Parathyroid adenoma (tissue), 2 donors: ENCODE results near the gene DDR1.
A peak's percentile ranks its signal among the peaks of the same experiment; 100 is the strongest.

Source experiments
- H2AFZ ChIP-seq: fragments of 300-600 bp; sonication (generic); one replicate; pipeline ENCODE4 v1.7.0; 2017; ENCODE audit warnings: antibody characterized with exemption, mild to moderate bottlenecking
- H3K27ac ChIP-seq: fragments of 300-600 bp; sonication (generic); one replicate; pipeline ENCODE4 v1.7.0; 2017
- H3K27me3 ChIP-seq: fragments of 300-600 bp; sonication (generic); one replicate; pipeline ENCODE4 v1.7.0; 2017; ENCODE audit warnings: low read length; ENCODE audit not compliant: control insufficient read depth, insufficient read depth
- H3K36me3 ChIP-seq: fragments of 300-600 bp; sonication (generic); one replicate; pipeline ENCODE4 v1.7.0; 2017; ENCODE audit warnings: low read length; ENCODE audit not compliant: control insufficient read depth, insufficient read depth
- H3K4me1 ChIP-seq: fragments of 300-600 bp; sonication (generic); one replicate; pipeline ENCODE4 v1.7.0; 2017; ENCODE audit warnings: control low read depth
- H3K4me2 ChIP-seq: fragments of 300-600 bp; sonication (generic); one replicate; pipeline ENCODE4 v1.7.0; 2017; ENCODE audit warnings: low read length
- H3K4me3 ChIP-seq: fragments of 300-600 bp; sonication (generic); one replicate; pipeline ENCODE4 v1.7.0; 2017; ENCODE audit warnings: low read depth, low read length
- H3K79me2 ChIP-seq: fragments of 300-600 bp; sonication (generic); one replicate; pipeline ENCODE4 v1.7.0; 2017; ENCODE audit warnings: control low read depth
- H3K9ac ChIP-seq: fragments of 300-600 bp; sonication (generic); one replicate; pipeline ENCODE4 v1.7.0; 2017; ENCODE audit warnings: mild to moderate bottlenecking
- H3K9me3 ChIP-seq: fragments of 300-600 bp; sonication (generic); one replicate; pipeline ENCODE4 v1.7.0; 2017; ENCODE audit warnings: low read length; ENCODE audit not compliant: control insufficient read depth
- TF ChIP-seq, protein P1 (sequence below): fragments of 300-600 bp; sonication (generic); IDR thresholded peaks from one replicate; pipeline ENCODE4 v1.7.0; 2017; ENCODE audit warnings: antibody characterized with exemption, mild to moderate bottlenecking
- donor health status: primary hyperparathyroidism.

DDR1 gene

DNA sequence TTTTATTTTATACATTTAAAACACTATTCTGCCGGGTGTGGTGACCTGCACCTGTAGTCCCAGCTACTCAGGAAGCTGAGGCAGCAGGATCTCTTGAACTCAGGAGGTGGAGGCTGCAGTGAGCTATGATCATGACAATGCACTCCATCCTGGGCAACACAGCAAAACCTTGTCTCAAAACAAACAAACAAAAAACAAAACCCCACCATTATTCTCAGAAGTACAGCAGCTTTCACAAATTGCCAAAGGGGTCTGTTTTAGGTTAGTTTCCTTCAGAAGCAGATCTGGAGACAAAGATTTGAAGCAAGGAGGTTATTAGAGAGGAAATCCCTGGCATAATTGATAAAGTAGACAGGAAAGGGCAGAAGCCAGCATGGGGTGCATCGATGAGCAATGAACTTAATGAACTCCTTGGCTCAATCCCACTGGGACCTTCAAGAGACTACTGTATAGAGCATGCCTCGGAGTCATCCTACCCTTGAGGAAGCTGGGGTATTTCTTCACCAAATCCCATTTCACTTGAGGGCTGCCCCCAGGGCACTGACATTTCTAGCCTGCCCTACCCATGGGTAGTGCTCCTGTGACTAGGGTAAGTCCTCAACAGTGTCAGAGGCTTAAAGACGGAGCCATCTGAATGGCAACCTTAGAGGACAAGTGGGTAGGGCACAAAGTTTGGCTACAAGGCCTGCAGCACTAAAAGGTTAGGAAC, 43.2 kb upstream of the DDR1 start:
- Histone ChIP-seq H3K4me2 (no peak overlapping the region), H2AFZ (peak overlapping the region; percentile 21), H3K9me3 (no peaks in the 10 kb centered on the region), H3K27ac (no peak overlapping the region), H3K36me3 (no peaks in the 10 kb centered on the region), H3K4me1 (peaks cover 16% of the 10 kb centered on the region), H3K4me3 (no peak overlapping the region), H3K79me2 (no peaks in the 10 kb centered on the region), H3K9ac (no peak overlapping the region), H3K27me3 (no peaks in the 10 kb centered on the region)
- TF ChIP-seq, protein P1, sequence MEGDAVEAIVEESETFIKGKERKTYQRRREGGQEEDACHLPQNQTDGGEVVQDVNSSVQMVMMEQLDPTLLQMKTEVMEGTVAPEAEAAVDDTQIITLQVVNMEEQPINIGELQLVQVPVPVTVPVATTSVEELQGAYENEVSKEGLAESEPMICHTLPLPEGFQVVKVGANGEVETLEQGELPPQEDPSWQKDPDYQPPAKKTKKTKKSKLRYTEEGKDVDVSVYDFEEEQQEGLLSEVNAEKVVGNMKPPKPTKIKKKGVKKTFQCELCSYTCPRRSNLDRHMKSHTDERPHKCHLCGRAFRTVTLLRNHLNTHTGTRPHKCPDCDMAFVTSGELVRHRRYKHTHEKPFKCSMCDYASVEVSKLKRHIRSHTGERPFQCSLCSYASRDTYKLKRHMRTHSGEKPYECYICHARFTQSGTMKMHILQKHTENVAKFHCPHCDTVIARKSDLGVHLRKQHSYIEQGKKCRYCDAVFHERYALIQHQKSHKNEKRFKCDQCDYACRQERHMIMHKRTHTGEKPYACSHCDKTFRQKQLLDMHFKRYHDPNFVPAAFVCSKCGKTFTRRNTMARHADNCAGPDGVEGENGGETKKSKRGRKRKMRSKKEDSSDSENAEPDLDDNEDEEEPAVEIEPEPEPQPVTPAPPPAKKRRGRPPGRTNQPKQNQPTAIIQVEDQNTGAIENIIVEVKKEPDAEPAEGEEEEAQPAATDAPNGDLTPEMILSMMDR: no peak

GRCh38 chr6:30841644-30842504, 42.4 kb upstream of the DDR1 start:
- Histone ChIP-seq H3K36me3 (no peaks in the 10 kb centered on the region), H3K4me3 (no peak overlapping the region), H3K79me2 (no peaks in the 10 kb centered on the region), H2AFZ (peak overlapping the region; percentile 23), H3K4me2 (peak overlapping the region; percentile 37), H3K9ac (no peak overlapping the region), H3K27me3 (no peaks in the 10 kb centered on the region), H3K4me1 (peaks cover 16% of the 10 kb centered on the region), H3K9me3 (no peaks in the 10 kb centered on the region), H3K27ac (no peak overlapping the region)
- TF ChIP-seq, protein P1: no peak

DNA sequence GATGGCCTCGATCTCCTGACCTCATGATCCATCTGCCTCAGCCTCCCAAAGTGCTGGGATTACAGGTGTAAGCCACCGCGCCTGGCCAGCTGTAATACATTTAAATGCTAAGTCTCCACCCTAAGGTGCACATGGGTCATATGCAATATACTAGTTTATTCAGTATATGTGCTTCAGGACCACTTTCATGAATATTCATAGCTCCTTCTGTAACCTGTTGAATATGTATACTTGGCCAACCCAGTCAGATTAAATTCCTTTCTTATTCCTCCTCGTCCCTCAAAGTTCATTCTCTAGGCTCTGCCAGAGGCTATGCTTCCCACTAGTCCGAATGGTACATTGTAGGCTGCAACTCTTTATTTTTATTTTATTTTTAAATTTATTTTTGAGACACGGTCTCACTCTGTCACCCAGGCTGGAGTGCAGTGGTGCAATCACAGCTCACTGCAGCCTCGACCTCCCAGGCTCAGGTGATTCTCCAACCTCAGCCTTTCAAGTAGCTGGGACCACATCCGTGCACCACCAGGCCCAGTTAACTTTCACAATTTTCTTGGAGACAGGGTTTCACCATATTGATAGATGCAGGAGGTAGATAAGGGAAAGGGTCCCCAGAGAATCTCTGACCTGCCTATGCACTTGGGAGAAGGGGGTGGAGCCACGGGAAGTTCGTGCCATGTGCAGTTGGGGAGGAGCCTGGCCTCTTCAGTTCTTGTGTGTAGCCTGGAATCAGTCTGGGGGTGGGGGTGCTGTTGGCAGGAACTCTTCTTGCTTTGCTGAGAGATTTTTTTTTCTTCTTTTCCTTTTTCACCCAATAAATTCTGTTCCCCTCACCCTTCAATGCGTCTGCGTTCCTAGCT, 41.3 kb upstream of the DDR1 start:
- H3K9me3 ChIP-seq: no peaks in the 10 kb centered on the region
- H3K4me2 ChIP-seq: no peak overlapping the region
- TF ChIP-seq, protein P1: no peak
- no peak overlapping the region for H3K4me3 ChIP-seq
- peak overlapping the region; percentile 71 for H2AFZ ChIP-seq
- H3K4me1 ChIP-seq: peaks cover 16% of the 10 kb centered on the region
- no peaks in the 10 kb centered on the region for H3K27me3 ChIP-seq
- no peaks in the 10 kb centered on the region for H3K36me3 ChIP-seq
- no peak overlapping the region for H3K27ac ChIP-seq
- no peaks in the 10 kb centered on the region for H3K79me2 ChIP-seq
- H3K9ac ChIP-seq: no peak overlapping the region

DNA sequence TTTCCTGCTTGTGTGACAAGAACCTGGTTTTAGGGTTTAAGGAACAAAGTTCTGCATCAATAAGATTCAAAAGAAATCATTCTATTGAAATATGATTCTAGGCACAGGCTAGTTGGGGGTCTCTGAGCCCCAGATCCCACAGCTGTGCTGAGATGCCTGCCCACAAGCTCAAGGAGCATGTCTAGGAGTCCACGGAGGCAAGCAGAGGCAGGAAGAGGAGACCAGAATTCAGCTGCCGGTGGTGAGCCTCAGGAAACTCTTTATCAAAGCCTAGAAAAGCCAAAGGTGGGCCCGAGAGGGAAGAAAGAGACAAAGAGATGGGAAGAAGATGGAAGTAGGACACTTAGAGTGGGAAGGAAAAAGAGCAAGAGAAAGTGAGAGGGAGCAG, 40.7 kb upstream of the DDR1 start:
- TF ChIP-seq, protein P1: no peak
- Histone ChIP-seq H3K9ac (no peak overlapping the region), H3K9me3 (no peaks in the 10 kb centered on the region), H3K27ac (no peak overlapping the region), H3K36me3 (no peaks in the 10 kb centered on the region), H3K27me3 (no peaks in the 10 kb centered on the region), H3K4me3 (no peak overlapping the region), H3K4me2 (no peak overlapping the region), H3K4me1 (peaks cover 21% of the 10 kb centered on the region), H2AFZ (peak overlapping the region; percentile 71), H3K79me2 (no peaks in the 10 kb centered on the region)
